NCI-H526 (cell line): ENCODE measurements around the gene MRM3.
"Not testable (repeated sequence)": the region's sequence is repeated elsewhere in the genome, so short reads cannot be mapped to it uniquely, and the experiment has no call there.

Experiments used
- DNase-seq, 2 experiments: peaks; one replicate each; lab custom pipeline; 2025; lab: John Stamatoyannopoulos, UW

The MRM3 gene

GRCh38 chr17:796609-797008 is 14.5 kb downstream of the MRM3 start:
- no peak for DNase-seq

- no peak for DNase-seq
These were observed 15.2 kb downstream of the MRM3 start for GRCh38 chr17:797236-797840.

- DNase-seq = no peak
These were observed 16.1 kb downstream of the MRM3 start for GRCh38 chr17:798246-798645.

GRCh38 chr17:799261-799660 is 17.1 kb downstream of the MRM3 start:
- DNase-seq = no peak

- DNase-seq = no peak
These were observed 18.5 kb downstream of the MRM3 start for GRCh38 chr17:800446-801242.

GRCh38 chr17:801660-802059 is 19.5 kb downstream of the MRM3 start:
- DNase-seq = no peak

- no peak for DNase-seq
These were observed 20.3 kb downstream of the MRM3 start for GRCh38 chr17:802481-802880.

GRCh38 chr17:802901-803881 is 21.0 kb downstream of the MRM3 start:
- no peak for DNase-seq

- DNase-seq = no peak
These were observed 22.6 kb downstream of the MRM3 start for GRCh38 chr17:804541-805435.

- not testable (repeated sequence) for DNase-seq
These were observed 23.7 kb downstream of the MRM3 start for GRCh38 chr17:805886-806285.

- DNase-seq = no peak
These were observed 24.2 kb downstream of the MRM3 start for GRCh38 chr17:806346-806745.

GRCh38 chr17:806781-807522 is 24.8 kb downstream of the MRM3 start:
- DNase-seq = no peak

GRCh38 chr17:807523-808294 is 25.6 kb downstream of the MRM3 start:
- no peak for DNase-seq

- no peak for DNase-seq
These were observed 29.1 kb downstream of the MRM3 start for GRCh38 chr17:811051-811784.

GRCh38 chr17:812638-813204 is 30.6 kb downstream of the MRM3 start:
- no peak for DNase-seq

- DNase-seq = no peak
These were observed 32.2 kb downstream of the MRM3 start for GRCh38 chr17:814371-814770.

GRCh38 chr17:819251-819650 is 37.1 kb downstream of the MRM3 start:
- DNase-seq = no peak

- DNase-seq = no peak
These were observed 41.3 kb downstream of the MRM3 start for GRCh38 chr17:823501-823902.

GRCh38 chr17:824378-824777 is 42.2 kb downstream of the MRM3 start:
- no peak for DNase-seq
